HPDE6-E6E7 (cell line): ENCODE measurements around the gene LRRTM4.

Experiments used
- DNase-seq: peaks from one replicate; pipeline ENCODE4 v3.0.0; 2011; ENCODE audit warnings: missing footprints; ENCODE audit errors: extremely low spot score

LRRTM4 gene

DNA sequence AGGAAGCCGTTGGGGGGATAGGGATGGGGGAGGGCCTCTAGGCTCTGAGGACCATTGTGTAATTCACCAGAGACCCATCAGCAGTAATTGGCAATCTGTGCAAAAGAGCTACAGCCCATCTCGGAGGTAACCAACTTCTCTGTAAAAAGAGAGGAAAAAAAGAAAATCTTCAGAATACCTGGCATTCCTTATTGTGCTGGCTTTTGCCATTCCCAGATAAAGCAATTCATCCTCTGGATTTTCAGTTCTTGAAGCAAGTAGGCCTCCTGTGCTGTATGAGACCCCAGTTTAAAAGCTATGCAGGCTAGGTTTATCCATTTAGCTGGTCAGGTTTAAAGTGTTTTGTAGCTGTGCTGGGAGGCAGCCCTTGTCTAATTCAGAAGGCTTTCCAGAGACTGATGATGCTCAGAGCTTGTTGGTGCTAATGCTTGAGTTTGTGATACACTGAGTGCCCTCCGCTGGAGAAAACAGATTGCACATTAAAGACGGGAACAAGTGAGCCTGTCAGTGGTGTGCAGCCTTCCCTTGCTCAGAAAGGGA, at the start of gene LRRTM4:
Gene LRRTM4, minus strand, starts transcription at position 446 of the 540 bp plus-strand sequence.
- DNase-seq: no peak

- DNase-seq: no peak
Observed at GRCh38 chr2:77571545-77571944, 49.4 kb upstream of the LRRTM4 start.

GRCh38 chr2:77567723-77568122, 45.5 kb upstream of the LRRTM4 start:
- DNase-seq: no peak

- no peak for DNase-seq
Observed at GRCh38 chr2:77566582-77566981, 44.4 kb upstream of the LRRTM4 start.

GRCh38 chr2:77566131-77566530, 44.0 kb upstream of the LRRTM4 start:
- no peak for DNase-seq

DNA sequence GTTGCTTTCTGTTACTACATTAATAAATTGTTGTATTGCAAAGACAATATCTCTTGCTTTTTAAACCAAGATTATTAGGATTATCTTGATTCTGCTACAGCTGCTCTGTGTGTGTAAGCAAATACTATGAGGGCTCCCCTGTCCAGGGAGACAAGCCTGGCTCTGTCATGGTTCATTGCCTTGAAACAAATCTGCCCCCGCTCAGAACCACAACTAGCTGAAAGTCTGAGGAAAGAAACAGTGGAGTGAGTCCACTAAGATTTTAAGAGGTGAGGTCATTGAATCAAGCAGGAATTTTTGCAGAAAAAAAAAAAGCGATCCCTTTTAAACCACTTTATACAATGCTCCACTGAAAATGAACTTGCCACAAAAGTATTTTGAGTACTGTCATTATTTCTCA, 30.8 kb upstream of the LRRTM4 start:
- DNase-seq: no peak

GRCh38 chr2:77538031-77538430, 15.9 kb upstream of the LRRTM4 start:
- no peak for DNase-seq

DNA sequence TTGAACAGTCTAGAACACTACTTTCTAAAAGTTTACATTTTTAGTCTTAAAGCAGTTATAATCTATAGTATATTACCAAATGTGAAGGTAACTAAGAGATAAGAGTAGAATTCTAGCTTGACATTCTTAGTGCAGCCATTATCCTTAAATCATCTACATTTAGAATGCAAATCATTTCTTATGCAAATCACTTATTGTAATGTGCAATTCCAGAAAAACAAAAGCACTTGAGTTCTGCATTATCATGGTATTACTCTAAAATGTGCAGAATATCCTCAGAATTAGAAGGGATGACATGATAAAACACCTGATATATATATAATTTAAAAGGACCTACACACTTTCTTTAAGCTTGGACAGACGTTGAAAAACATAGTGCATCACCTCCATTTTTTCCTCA, 712 bp upstream of the LRRTM4 start:
- DNase-seq: no peak

DNA sequence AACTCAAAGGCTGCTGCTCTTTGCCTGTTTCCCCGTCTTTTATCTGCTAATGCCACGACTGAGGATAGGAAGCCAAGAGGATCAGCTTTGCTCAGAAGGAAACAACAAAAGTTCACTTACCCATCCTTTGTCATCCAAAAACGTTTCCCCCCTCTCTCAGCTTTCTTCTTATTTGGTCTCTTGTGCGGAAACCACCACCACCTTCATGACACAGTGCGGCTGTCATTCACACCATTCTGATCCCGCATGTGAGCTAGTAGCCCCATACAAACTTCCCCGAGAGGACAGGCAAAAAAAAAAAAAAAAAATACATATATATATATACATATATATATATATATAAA, 656 bp downstream of the LRRTM4 start:
- no peak for DNase-seq

- no peak for DNase-seq
Observed at GRCh38 chr2:77520641-77521547, 1.3 kb downstream of the LRRTM4 start.

DNA sequence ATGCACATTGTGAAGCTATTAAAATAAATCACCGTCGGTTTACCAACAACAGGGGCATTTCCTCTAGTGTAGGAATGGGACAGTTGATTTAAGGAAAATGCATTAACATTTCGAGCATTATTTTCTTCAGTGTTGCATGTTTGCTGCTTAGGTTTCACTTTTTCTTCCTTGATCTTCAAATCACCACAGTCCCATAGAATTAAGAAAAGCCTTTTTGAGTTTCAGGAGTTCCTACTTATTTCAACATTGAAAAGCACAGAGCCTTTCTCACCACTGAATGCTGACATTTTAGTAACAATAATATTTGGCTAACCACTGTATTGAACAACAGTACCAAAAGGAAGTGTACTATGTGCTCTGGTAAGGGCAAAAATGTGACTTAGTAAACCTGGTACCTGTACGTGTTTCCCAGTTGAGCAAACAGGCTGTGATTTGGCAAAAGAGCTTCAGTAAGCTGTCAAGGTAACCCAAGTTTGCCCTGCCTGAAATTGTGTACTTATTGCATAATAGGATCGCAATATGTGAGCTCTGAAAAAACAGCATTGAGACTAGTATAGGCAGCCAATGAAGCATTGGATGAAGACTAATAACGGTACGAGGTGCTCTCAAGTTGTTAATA, 2.2 kb downstream of the LRRTM4 start:
- DNase-seq: no peak

DNA sequence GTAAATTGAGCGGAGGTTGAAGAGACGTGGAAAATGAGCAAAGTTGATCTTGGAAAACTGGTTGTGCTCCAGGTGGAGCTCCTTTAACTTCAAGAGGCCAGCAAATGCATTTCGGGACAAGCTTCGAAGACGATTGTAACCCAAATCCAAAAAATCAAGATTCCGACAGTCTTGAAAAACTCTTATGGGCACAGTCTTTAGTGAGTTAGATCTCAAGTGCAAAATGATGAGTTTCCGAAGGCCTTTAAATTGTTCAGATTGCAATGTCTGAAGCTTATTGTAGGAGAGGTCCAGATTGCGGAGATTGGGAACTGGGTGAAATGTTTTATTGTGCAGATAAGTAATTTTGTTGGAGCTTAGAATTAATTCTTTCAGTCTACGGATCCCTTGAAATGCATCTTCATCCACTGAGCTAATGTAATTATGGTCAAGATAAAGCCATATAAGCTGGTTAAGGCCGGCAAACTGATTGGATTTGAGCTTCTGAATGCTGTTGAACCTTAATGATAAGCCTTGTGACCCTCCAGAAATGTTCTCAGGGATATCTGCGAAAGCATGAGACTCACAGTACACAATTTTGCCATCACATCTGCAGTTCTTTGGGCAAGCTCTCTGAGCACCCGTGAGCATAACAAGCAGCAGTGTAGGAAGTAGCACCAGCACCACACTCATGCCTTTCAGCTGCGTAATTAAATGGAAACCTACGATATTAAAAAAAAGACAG, 2.9 kb downstream of the LRRTM4 start:
- DNase-seq: no peak

GRCh38 chr2:77518311-77518710, 3.9 kb downstream of the LRRTM4 start:
- no peak for DNase-seq

DNA sequence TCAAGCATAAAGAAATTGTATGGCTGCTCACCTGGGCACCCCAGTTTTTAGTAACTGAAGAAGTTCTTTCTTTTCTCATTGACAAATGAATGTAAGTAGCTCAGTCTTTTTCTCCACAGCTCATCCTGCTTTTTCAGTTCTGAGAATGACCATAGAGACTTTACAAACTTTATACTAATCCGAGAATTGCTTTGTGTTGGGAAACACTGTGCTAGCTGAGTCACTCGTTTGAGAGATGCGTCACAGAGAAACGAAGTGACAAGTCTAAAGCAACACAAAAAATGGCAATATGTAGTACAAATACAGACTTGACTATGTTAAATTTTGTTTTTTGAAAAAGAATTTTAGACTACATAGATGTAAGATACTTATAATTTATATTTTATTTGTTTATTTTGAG, 9.0 kb downstream of the LRRTM4 start:
- DNase-seq: no peak

DNA sequence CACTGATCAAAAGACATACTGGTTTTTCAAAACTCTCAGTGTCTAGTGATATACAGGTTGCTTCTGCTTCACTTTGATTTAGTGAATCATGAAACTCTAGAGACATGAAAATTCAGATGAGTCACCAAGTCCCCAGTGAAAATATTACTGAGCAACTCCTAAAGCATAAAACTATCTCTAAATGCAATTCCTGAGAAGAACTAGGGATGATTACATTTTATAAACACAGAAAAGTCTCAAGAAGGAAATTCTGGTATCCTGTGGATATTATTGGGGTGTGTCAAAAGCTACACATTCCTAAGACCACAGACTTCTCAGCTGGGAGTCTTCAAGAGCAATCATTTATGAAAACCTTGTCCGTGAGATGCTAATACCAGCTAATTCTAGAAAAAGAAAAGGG, 9.7 kb downstream of the LRRTM4 start:
- no peak for DNase-seq

GRCh38 chr2:77508511-77508910, 13.7 kb downstream of the LRRTM4 start:
- no peak for DNase-seq

GRCh38 chr2:77507657-77508056, 14.5 kb downstream of the LRRTM4 start:
- DNase-seq: no peak

- DNase-seq: no peak
Observed at GRCh38 chr2:77488141-77488540, 34.0 kb downstream of the LRRTM4 start.

DNA sequence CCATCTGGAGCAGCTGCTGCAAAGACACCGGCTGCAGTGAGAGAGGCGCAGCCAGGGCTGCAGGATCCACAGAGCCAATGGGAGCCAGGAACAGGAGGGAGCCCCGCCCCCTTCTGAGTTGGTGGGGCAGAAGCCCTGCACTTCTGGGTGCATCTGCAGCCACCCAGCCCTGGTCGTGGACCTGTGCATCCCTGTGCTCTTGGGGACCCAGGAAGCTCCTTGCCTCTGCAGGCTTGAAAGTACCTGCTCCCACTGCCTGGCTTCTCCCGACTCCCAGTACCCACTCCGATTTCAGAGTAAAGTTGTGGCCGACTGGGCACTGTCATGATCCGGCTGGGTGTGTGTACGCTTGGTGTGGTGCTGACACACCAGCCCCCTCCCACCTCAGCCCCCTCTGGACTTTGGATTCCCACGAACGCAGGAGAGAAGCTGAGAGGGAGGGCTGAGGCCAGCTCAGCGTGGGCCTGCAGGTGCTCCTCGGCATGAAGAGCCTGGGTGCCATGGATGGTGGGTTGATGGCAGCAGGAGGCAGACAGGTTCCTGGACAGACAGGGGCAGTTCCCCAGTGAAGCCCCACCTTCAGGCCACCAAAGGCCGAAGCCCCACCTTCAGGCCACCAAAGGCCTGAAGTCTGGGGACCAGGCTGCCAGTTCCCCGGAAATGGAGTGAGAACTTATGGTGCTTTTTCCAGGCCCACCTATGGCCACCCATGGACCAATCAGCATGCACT, 34.9 kb downstream of the LRRTM4 start:
- DNase-seq: no peak

DNA sequence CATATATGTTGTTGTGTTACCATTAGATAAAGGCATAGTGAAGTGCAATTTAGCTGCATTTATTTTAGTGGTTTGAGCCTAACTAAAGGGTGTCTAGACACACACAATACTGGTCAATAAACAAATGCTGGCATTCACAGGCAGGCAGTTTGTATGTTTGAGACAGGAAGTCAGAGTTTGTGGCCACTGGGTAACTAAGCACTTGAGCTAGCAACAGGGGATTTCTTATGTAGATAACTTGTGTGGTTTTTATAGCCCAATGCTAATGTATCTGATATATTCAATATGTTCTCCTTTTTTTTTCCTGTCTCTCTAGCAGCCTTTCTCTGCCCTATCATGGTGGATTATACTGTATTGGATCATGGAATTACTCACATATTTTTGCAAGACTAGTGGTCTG, 38.1 kb downstream of the LRRTM4 start:
- DNase-seq: no peak

GRCh38 chr2:77479895-77480294, 42.3 kb downstream of the LRRTM4 start:
- no peak for DNase-seq

- no peak for DNase-seq
Observed at GRCh38 chr2:77479395-77479794, 42.8 kb downstream of the LRRTM4 start.
